NB4 (cell line): ENCODE results near the gene CCDC34.

Source experiments
- DNase-seq: peaks from one replicate; pipeline ENCODE4 v3.0.0; 2010; ENCODE audit warnings: low read depth
- H3K4me3 ChIP-seq: one replicate; pipeline ENCODE4 v1.5.1; 2011; ENCODE audit warnings: mild to moderate bottlenecking, low read depth, low read length, moderate library complexity
- MYC ChIP-seq: IDR thresholded peaks from 2 replicates; pipeline ENCODE4 v1.6.1; 2011; ENCODE audit warnings: low read depth, low read length
- POLR2A ChIP-seq: IDR thresholded peaks from 2 replicates; pipeline ENCODE4 v1.6.1; 2011; ENCODE audit warnings: mild to moderate bottlenecking; ENCODE audit not compliant: insufficient read length; ENCODE audit errors: extremely low read depth
- TF ChIP-seq, protein P1 (sequence below): IDR thresholded peaks from 2 replicates; pipeline ENCODE4 v1.6.1; 2011; ENCODE audit warnings: low read depth, low read length
- TF ChIP-seq, protein P2 (sequence below): IDR thresholded peaks from one replicate; pipeline ENCODE4 v1.5.1; 2012; ENCODE audit warnings: low read depth, low read length

Gene CCDC34

DNA sequence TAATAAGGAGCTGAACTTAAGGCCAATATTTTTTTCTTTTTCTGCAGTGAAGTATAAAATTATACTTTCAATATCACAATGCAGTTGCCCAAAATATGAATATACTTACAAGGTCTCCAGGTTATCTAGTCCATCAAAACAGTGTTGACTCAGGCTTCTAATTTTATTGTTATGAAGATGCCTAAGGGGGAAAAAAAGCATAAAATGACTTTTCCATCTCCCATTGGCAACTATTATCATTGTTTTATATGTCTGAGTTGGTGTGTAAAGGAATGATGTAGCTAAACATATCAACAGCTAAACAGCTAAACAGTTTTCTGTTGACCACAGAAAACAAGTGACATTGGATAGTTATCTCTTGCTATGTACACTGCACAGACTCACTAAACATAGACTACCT, 21.2 kb upstream of the CCDC34 start:
- TF ChIP-seq, protein P1, sequence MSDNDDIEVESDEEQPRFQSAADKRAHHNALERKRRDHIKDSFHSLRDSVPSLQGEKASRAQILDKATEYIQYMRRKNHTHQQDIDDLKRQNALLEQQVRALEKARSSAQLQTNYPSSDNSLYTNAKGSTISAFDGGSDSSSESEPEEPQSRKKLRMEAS = no peak
- TF ChIP-seq, protein P2, sequence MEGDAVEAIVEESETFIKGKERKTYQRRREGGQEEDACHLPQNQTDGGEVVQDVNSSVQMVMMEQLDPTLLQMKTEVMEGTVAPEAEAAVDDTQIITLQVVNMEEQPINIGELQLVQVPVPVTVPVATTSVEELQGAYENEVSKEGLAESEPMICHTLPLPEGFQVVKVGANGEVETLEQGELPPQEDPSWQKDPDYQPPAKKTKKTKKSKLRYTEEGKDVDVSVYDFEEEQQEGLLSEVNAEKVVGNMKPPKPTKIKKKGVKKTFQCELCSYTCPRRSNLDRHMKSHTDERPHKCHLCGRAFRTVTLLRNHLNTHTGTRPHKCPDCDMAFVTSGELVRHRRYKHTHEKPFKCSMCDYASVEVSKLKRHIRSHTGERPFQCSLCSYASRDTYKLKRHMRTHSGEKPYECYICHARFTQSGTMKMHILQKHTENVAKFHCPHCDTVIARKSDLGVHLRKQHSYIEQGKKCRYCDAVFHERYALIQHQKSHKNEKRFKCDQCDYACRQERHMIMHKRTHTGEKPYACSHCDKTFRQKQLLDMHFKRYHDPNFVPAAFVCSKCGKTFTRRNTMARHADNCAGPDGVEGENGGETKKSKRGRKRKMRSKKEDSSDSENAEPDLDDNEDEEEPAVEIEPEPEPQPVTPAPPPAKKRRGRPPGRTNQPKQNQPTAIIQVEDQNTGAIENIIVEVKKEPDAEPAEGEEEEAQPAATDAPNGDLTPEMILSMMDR = no peak
- TF ChIP-seq POLR2A (no peak), MYC (no peak)
- DNase-seq = no peak
- H3K4me3 ChIP-seq = no peak overlapping the region

DNA sequence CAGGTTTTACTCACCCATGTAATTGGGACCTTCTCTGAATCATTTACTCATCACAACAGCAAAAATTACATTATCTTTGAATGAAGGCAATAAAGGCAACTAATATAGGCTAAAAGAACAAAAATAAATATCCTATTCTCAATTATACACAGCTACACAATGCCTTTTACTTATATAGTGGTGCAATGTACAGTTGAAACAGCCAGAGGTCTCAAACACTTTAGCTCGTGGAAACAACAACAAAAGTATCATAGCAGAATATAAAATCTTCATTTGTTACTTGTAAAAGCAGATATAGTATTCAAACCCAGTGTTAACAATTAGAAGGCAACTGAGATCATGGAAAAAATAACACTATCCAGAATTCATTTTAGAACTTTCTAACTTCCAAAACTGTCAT, 20.6 kb upstream of the CCDC34 start:
- TF ChIP-seq MYC = no peak
- no peak for DNase-seq
- H3K4me3 ChIP-seq = no peak overlapping the region

DNA sequence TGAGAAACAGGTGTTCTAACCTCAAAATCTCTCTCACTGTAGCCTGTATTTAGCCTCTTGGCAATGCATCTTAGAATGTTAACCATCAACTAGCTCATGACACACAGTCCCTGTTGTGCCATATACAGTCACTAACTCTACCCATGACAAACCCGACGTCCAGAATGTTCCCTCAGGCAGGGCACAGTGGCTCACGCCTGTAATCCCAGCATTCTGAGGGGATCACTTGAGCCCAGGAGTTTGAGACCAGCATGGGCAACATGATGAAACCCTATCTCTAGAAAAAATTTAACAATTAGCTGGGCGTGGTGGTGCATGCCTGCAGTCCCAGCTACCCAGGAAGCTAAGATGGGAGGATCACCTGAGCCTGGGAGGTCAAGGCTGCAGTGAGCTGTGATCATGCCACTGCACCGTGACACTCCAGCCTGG, 18.2 kb upstream of the CCDC34 start:
- H3K4me3 ChIP-seq = no peak overlapping the region
- DNase-seq = no peak
- TF ChIP-seq, protein P2 = no peak
- TF ChIP-seq MYC = no peak
- no peak for TF ChIP-seq POLR2A
- TF ChIP-seq, protein P1 = no peak

DNA sequence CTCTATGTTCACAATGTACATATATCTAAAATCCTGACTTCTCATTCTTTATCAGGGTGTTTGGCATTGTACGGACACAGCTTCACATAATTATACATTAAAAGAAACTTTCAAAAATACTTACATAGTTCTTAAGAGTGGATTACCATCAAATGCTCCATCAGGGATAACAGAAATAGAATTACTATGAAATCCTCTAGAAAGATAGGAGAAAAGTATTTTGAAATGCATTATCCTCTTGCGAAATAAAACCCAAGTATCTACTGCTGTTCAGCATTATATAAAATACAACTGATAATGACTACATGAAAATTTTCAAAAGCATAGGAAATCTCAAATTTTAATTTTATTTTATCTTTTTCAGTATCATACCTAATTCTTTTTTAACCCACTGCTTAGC, 17.8 kb upstream of the CCDC34 start:
- no peak for TF ChIP-seq MYC
- TF ChIP-seq, protein P2 = no peak
- TF ChIP-seq, protein P1 = no peak
- TF ChIP-seq POLR2A = no peak
- H3K4me3 ChIP-seq = no peak overlapping the region
- no peak for DNase-seq

DNA sequence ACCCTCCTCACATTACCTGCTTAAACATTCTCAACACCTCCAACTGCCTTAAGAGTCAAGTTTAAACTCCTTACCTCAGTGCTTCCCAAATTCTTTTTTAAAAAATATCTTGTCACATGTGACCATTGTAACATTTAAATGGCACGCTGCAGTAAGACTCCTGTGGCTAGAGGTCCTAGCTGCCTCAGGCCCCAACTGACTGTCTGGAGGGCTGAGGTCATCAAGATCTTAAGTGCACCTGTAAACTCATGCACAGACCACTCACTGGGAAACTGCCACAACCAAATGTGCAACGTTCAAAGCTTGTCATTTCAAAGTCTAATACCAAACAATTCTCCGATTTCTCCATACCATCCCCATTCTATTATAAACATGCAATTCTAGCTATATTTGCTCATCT, 16.4 kb upstream of the CCDC34 start:
- DNase-seq = no peak
- H3K4me3 ChIP-seq = no peak overlapping the region
- TF ChIP-seq MYC (no peak), POLR2A (no peak)
- TF ChIP-seq, protein P2 = no peak
- TF ChIP-seq, protein P1 = no peak

DNA sequence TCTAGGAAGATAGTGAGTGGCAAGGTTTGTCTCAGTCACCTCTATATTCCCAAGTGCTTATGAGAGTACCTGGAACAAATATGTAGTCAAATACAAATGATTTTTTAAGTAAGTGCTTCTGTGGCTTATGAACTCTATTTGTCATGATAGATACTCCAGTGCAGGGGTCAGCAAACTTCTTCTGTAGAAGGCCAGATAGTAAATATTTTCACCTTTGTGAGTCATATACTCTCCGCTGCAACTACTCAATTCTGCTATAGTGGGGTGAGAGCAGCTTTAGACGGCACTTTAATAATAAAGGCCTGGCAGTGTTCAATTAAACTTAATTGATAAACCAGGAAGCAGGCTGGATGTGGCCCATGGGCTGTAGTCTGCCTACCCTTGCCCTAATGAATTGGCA, 12.4 kb upstream of the CCDC34 start:
- TF ChIP-seq POLR2A = no peak
- TF ChIP-seq, protein P2 = no peak
- TF ChIP-seq, protein P1 = no peak
- no peak overlapping the region for H3K4me3 ChIP-seq
- no peak for DNase-seq
